Measurements from ENCODE around the gene CDH2. TPM values are rescaled to one million over a fixed set of nuclear protein-coding genes. Genes with fewer than 3 reads are reported as not detected.

The CDH2 gene
- total RNA-seq, 2 donors from 2014 or later, result 0.41 to 125 TPM

- H3K27ac ChIP-seq, result no peak overlapping the region
- no peaks in the 10 kb centered on the region for H3K4me1 ChIP-seq (replicated peaks)
- no peaks in the 10 kb centered on the region for H3K27me3 ChIP-seq (replicated peaks; ENCODE audit: insufficient read depth)
- no peak overlapping the region for H3K4me3 ChIP-seq
- no peaks in the 10 kb centered on the region for H3K9me3 ChIP-seq
- DNase-seq (ENCODE audit: low spot score), result no peak
- TF ChIP-seq CTCF (IDR thresholded peaks at IDR 0.05), result no peak
- no peak for TF ChIP-seq POLR2AphosphoS5 (IDR thresholded peaks at IDR 0.05)
- TF ChIP-seq POLR2A (IDR thresholded peaks at IDR 0.05), result no peak
- WGBS, result 60% methylated on average over 3 of the region's 3 CpGs
- intact Hi-C loops (cut with DNase I), result no loop called here
- H3K36me3 ChIP-seq, result no peaks in the 10 kb centered on the region
These were observed 53.4 kb downstream of the CDH2 start for GRCh38 chr18:28123401-28124030.

- no peaks in the 10 kb centered on the region for H3K27me3 ChIP-seq (replicated peaks; ENCODE audit: insufficient read depth)
- H3K36me3 ChIP-seq, result no peaks in the 10 kb centered on the region
- intact Hi-C loops (cut with DNase I), result no loop called here
- no peak overlapping the region for H3K4me3 ChIP-seq
- no peak for DNase-seq (ENCODE audit: low spot score)
- no peak for TF ChIP-seq POLR2AphosphoS5 (IDR thresholded peaks at IDR 0.05)
- TF ChIP-seq POLR2A (IDR thresholded peaks at IDR 0.05), result no peak
- no peak for TF ChIP-seq CTCF (IDR thresholded peaks at IDR 0.05)
- WGBS, result 94% methylated on average over 2 of the region's 2 CpGs
- no peaks in the 10 kb centered on the region for H3K9me3 ChIP-seq
- no peaks in the 10 kb centered on the region for H3K4me1 ChIP-seq (replicated peaks)
- H3K27ac ChIP-seq, result no peak overlapping the region
These were observed 56.0 kb downstream of the CDH2 start for GRCh38 chr18:28120828-28121515.

- 71% methylated on average over 1 of the region's 1 CpG for WGBS
- no peak for DNase-seq (ENCODE audit: low spot score)
- no peak overlapping the region for H3K4me3 ChIP-seq
- H3K36me3 ChIP-seq, result no peaks in the 10 kb centered on the region
- no peaks in the 10 kb centered on the region for H3K9me3 ChIP-seq
- intact Hi-C loops (cut with DNase I), result no loop called here
- TF ChIP-seq POLR2A (IDR thresholded peaks at IDR 0.05), result no peak
- no peak overlapping the region for H3K27ac ChIP-seq
- H3K27me3 ChIP-seq (replicated peaks; ENCODE audit: insufficient read depth), result no peaks in the 10 kb centered on the region
- no peaks in the 10 kb centered on the region for H3K4me1 ChIP-seq (replicated peaks)
These were observed 60.5 kb downstream of the CDH2 start for GRCh38 chr18:28116461-28116860.

- H3K4me1 ChIP-seq (replicated peaks), result no peaks in the 10 kb centered on the region
- intact Hi-C loops (cut with DNase I), result no loop called here
- 88% methylated on average over 2 of the region's 2 CpGs for WGBS
- H3K27ac ChIP-seq, result no peak overlapping the region
- H3K27me3 ChIP-seq (replicated peaks; ENCODE audit: insufficient read depth), result no peaks in the 10 kb centered on the region
- no peaks in the 10 kb centered on the region for H3K36me3 ChIP-seq
- no peak for DNase-seq (ENCODE audit: low spot score)
- no peak overlapping the region for H3K4me3 ChIP-seq
- no peaks in the 10 kb centered on the region for H3K9me3 ChIP-seq
- TF ChIP-seq POLR2AphosphoS5 (IDR thresholded peaks at IDR 0.05) (no peak), CTCF (IDR thresholded peaks at IDR 0.05) (no peak), POLR2A (IDR thresholded peaks at IDR 0.05) (no peak)
These were observed 61.8 kb downstream of the CDH2 start for GRCh38 chr18:28115149-28115550.

- Histone ChIP-seq H3K27ac (no peak overlapping the region), H3K4me1 (replicated peaks) (no peaks in the 10 kb centered on the region), H3K9me3 (no peaks in the 10 kb centered on the region), H3K36me3 (no peaks in the 10 kb centered on the region), H3K27me3 (replicated peaks; ENCODE audit: insufficient read depth) (no peaks in the 10 kb centered on the region), H3K4me3 (no peak overlapping the region)
- WGBS, result 67% methylated on average over 3 of the region's 3 CpGs
- no peak for DNase-seq (ENCODE audit: low spot score)
- intact Hi-C loops (cut with DNase I), result no loop called here
- no peak for TF ChIP-seq POLR2A (IDR thresholded peaks at IDR 0.05)
- no peak for TF ChIP-seq CTCF (IDR thresholded peaks at IDR 0.05)
- TF ChIP-seq POLR2AphosphoS5 (IDR thresholded peaks at IDR 0.05), result no peak
These were observed 62.5 kb downstream of the CDH2 start for GRCh38 chr18:28114472-28114871.

Data from prostate gland (tissue), 2 donors.